Endothelial cell of umbilical vein (primary cell): Measurements from ENCODE around the gene XYLT1. TPM values are rescaled to one million over a fixed set of nuclear protein-coding genes. Genes with fewer than 3 reads are reported as not detected.

Source experiments
- BruUV-seq: library from RNA; stranded (reverse); fragments of 400-500 nt; replicated peaks from 2 replicates; lab custom pipeline; 2021; lab: Mats Ljungman, UMichigan
- CTCF ChIA-PET: fragments of 300-600, 350-600 bp; sonication (Branson Sonifier 250); formaldehyde crosslinking; loops from one replicate; lab custom pipeline; 2021; ENCODE audit warnings: antibody characterized with exemption, inconsistent platforms; lab: Charles Lee
- POLR2A ChIA-PET: fragments of 300-600, 350-600 bp; sonication (Branson Sonifier 250); formaldehyde crosslinking; loops from one replicate; lab custom pipeline; 2021; ENCODE audit warnings: antibody characterized with exemption, inconsistent platforms; lab: Charles Lee
- DNase-seq: peaks from one replicate; pipeline ENCODE4 v3.0.0-alpha.2; 2011; ENCODE audit warnings: low read depth, low spot score
- FAIRE-seq: peaks from 2 replicates; lab custom pipeline; 2011; peaks lifted over from hg19 to GRCh38; lab: Jason Lieb, UNC
- H2AFZ ChIP-seq: 2 replicates; pipeline ENCODE4 v1.6.0; 2012; ENCODE audit warnings: low read depth, low read length, control low read depth, inconsistent platforms
- H3K27ac ChIP-seq: 2 replicates; pipeline ENCODE4 v1.5.1; 2011; ENCODE audit warnings: low read depth, mild to moderate bottlenecking, control low read depth, low read length, moderate library complexity; ENCODE audit not compliant: insufficient read depth
- H3K27me3 ChIP-seq, 2 experiments: 2 replicates each; pipeline versions ENCODE4 v1.6.0 to v1.6.1; 2011; ENCODE audit warnings: low read length in 2 of 2, mixed read lengths in 1 of 2; ENCODE audit not compliant: control insufficient read depth in 2 of 2, insufficient read depth in 2 of 2
- H3K36me3 ChIP-seq, 2 experiments: 2 replicates in 1 of 2; 3 replicates in 1 of 2; pipeline ENCODE4 v1.5.1; 2011; ENCODE audit warnings: low read length in 2 of 2, mild to moderate bottlenecking in 1 of 2, moderate library complexity in 1 of 2; ENCODE audit not compliant: control insufficient read depth in 2 of 2, insufficient read depth in 2 of 2; ENCODE audit errors: extremely low read depth in 1 of 2
- H3K4me1 ChIP-seq: 3 replicates; pipeline ENCODE4 v1.5.1; 2011; ENCODE audit warnings: mild to moderate bottlenecking, low read length; ENCODE audit not compliant: control insufficient read depth, insufficient read depth; ENCODE audit errors: extremely low read depth
- H3K4me2 ChIP-seq: 2 replicates; pipeline ENCODE4 v1.6.1; 2011; ENCODE audit warnings: low read length, control low read depth, mixed read lengths; ENCODE audit not compliant: insufficient read depth
- H3K4me3 ChIP-seq, 3 experiments: fragments of 200-600 bp in 1 of 3; sonication (generic), shearing (Covaris generic) in 1 of 3; replicated peaks in 1 of 3; 2 replicates each; pipeline ENCODE4 v1.5.1; 2011 to 2016; ENCODE audit warnings: control low read depth in 3 of 3, low read length in 3 of 3, mild to moderate bottlenecking in 2 of 3, inconsistent platforms in 1 of 3, low read depth in 1 of 3, moderate library complexity in 1 of 3; ENCODE audit not compliant: insufficient read depth in 1 of 3
- H3K79me2 ChIP-seq: 2 replicates; pipeline ENCODE4 v1.6.0; 2012; ENCODE audit warnings: low read length, inconsistent platforms; ENCODE audit not compliant: control insufficient read depth, insufficient read depth
- H3K9ac ChIP-seq: replicated peaks from 2 replicates; pipeline ENCODE3; 2011; ENCODE audit warnings: low read length, control low read depth; ENCODE audit not compliant: insufficient read depth; ENCODE audit errors: extremely low read depth
- H3K9me1 ChIP-seq: replicated peaks from 3 replicates; pipeline ENCODE4 v1.6.0; 2011; ENCODE audit warnings: mild to moderate bottlenecking, low read length; ENCODE audit not compliant: control insufficient read depth, insufficient read depth; ENCODE audit errors: extremely low read depth
- H3K9me3 ChIP-seq: replicated peaks from 2 replicates; pipeline ENCODE4 v1.5.1; 2012; ENCODE audit warnings: low read length, inconsistent platforms; ENCODE audit not compliant: control insufficient read depth, insufficient read depth
- H4K20me1 ChIP-seq: replicated peaks from 2 replicates; pipeline ENCODE3; 2011; ENCODE audit warnings: mild to moderate bottlenecking, low read length; ENCODE audit not compliant: control insufficient read depth, insufficient read depth; ENCODE audit errors: extremely low read depth
- EZH2 ChIP-seq: IDR thresholded peaks from 2 replicates; pipeline ENCODE4 v1.6.1; 2012; ENCODE audit warnings: borderline replicate concordance, low read depth, mild to moderate bottlenecking, moderate library complexity, low read length, inconsistent platforms; ENCODE audit not compliant: severe bottlenecking
- GATA2 ChIP-seq: IDR thresholded peaks from 2 replicates; pipeline ENCODE4 v1.7.0; 2011; ENCODE audit warnings: low read depth, mild to moderate bottlenecking, moderate library complexity, mixed read lengths, low read length; ENCODE audit not compliant: insufficient read length, insufficient read depth
- MYC ChIP-seq: IDR thresholded peaks from one replicate; pipeline ENCODE4 v1.6.1; 2011; ENCODE audit warnings: mild to moderate bottlenecking, low read depth, low read length
- POLR2A ChIP-seq: IDR thresholded peaks from 2 replicates; pipeline ENCODE4 v1.6.1; 2012; ENCODE audit warnings: low read depth, mild to moderate bottlenecking, control low read depth, low read length
- POLR2AphosphoS5 ChIP-seq: IDR thresholded peaks from 2 replicates; pipeline ENCODE4 v1.6.1; 2012; ENCODE audit warnings: low read depth, mild to moderate bottlenecking, control low read depth, low read length, moderate library complexity; ENCODE audit not compliant: insufficient read depth
- dilution Hi-C: fragments of 300-500 bp; cut with MboI; formaldehyde crosslinking; loops from one replicate; pipeline ENCODE4 v1.15.0; 2019; ENCODE audit warnings: low sequenced_read_pairs; ENCODE audit not compliant: extremely low pct_ligation_motif_present
- intact Hi-C: fragments of 100-400 bp; cut with micrococcal nuclease; formaldehyde crosslinking; loops from one replicate; pipeline ENCODE4 v1.10.0; 2022
- polyA plus RNA-seq, 4 experiments: library from polyadenylated mRNA; depleted of rRNA in 3 of 4; stranded (reverse) in 3 of 4; unstranded in 1 of 4; fragments of >200 nt; gene quantifications; 2 replicates each; pipeline versions ENCODE4 v1.2.1 to v1.2.3, GENCODE V29; 2011 to 2012; ENCODE audit warnings: missing spikeins in 1 of 4
- total RNA-seq: library from RNA; stranded (reverse); gene quantifications from 2 replicates; pipeline ENCODE4 v1.2.3, GENCODE V29; 2021
- TF ChIP-seq, protein P1 (sequence below), 2 donors: IDR thresholded peaks; 1 replicate in 1 of 2; 2 replicates in 1 of 2; pipeline ENCODE4 v1.5.1; 2011; ENCODE audit warnings: low read length in 2 of 2, mild to moderate bottlenecking in 2 of 2, moderate library complexity in 2 of 2, control low read depth in 1 of 2, inconsistent platforms in 1 of 2, low read depth in 1 of 2; ENCODE audit not compliant: insufficient read depth in 1 of 2; ENCODE audit errors: extremely low read depth in 1 of 2

Gene XYLT1
- total and polyA plus RNA-seq, 2 donors (not counting 3 experiments of a cell fraction or from before 2014, with no cell fraction given), result 0.63 to 2.9 TPM

DNA sequence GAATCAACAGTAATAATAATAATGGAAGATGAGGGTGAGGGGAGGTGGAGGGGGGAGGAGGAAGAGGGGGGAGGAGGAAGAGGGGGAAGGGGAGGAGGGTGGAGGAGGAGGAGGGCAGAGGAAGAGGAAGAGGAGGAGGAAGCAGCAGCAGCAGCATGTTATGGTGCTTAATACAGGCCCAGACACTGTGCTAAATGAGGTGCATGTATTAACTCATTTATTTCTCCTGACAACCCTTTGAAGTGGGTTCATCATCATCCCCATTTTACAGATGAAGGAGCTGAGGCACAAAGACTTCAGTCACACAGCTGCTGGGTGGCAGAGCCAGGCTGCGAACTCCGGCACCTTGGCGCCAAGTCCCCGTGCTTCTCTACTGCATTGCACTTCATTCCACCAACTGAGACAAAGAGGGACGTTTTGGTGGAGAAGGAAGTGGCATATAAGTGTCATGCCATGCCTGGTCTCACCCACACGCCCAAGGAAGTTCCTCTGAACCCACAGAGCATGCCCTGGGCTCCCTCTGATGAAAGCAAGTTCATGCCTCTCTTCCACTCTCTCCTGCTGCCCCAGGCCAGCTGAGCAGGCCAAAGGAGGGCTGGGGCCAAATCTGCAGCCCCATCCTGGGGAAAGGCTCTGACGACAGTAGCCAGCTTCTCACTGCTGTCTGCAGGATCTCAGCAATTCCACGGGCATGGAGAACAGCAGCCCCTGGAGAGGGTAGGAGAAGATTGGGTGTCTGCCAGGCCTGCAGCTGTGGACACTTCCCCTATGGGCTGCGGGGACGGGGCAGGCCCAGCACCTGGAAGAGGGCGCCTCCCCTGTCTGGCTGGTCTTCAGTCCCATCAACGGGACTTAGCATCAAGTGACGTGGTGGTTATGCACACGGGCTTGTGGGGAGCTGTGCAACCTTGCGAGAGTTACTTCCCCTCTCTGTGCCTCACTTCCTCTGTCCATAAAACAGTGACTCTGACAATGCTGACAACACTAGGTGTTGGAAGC, 21.8 kb downstream of the XYLT1 start:
- no peaks in the 10 kb centered on the region for H3K9me1 ChIP-seq
- no peaks in the 10 kb centered on the region for H3K79me2 ChIP-seq
- intact Hi-C loops (no loop called here), dilution Hi-C loops (no loop called here)
- TF ChIP-seq POLR2AphosphoS5 (no peak), MYC (no peak), EZH2 (no peak), GATA2 (no peak), POLR2A (no peak)
- TF ChIP-seq, protein P1, sequence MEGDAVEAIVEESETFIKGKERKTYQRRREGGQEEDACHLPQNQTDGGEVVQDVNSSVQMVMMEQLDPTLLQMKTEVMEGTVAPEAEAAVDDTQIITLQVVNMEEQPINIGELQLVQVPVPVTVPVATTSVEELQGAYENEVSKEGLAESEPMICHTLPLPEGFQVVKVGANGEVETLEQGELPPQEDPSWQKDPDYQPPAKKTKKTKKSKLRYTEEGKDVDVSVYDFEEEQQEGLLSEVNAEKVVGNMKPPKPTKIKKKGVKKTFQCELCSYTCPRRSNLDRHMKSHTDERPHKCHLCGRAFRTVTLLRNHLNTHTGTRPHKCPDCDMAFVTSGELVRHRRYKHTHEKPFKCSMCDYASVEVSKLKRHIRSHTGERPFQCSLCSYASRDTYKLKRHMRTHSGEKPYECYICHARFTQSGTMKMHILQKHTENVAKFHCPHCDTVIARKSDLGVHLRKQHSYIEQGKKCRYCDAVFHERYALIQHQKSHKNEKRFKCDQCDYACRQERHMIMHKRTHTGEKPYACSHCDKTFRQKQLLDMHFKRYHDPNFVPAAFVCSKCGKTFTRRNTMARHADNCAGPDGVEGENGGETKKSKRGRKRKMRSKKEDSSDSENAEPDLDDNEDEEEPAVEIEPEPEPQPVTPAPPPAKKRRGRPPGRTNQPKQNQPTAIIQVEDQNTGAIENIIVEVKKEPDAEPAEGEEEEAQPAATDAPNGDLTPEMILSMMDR (IDR thresholded peaks at IDR 0.05; ENCODE audit: extremely low read depth in 1 of 2, insufficient read depth in 1 of 2, low read depth in 1 of 2, low read length in 2 of 2), result no peak
- no TSS peak for BruUV-seq
- no peaks in the 10 kb centered on the region for H3K36me3 ChIP-seq
- H3K9ac ChIP-seq, result no peak overlapping the region
- H3K27me3 ChIP-seq, result no peaks in the 10 kb centered on the region
- FAIRE-seq (no peak), DNase-seq (no peak)
- no peak overlapping the region for H2AFZ ChIP-seq
- H3K9me3 ChIP-seq, result no peaks in the 10 kb centered on the region
- H3K4me1 ChIP-seq, result no peaks in the 10 kb centered on the region
- no peak overlapping the region for H3K4me2 ChIP-seq
- H3K4me3 ChIP-seq, result no peak overlapping the region
- H4K20me1 ChIP-seq, result no peaks in the 10 kb centered on the region
- ChIA-PET POLR2A (no interaction called here), CTCF (no interaction called here)
- no peak overlapping the region for H3K27ac ChIP-seq
